NT2/D1 (cell line): Measurements from ENCODE around the gene CD109.

Experiments used
- SUZ12 ChIP-seq: IDR thresholded peaks from 2 replicates; pipeline ENCODE4 v1.6.1; 2011; ENCODE audit not compliant: insufficient read length, insufficient read depth; ENCODE audit errors: extremely low read depth
- YY1 ChIP-seq: IDR thresholded peaks from 2 replicates; pipeline ENCODE4 v1.6.1; 2011; ENCODE audit not compliant: insufficient read length, insufficient read depth
- ZNF274 ChIP-seq: IDR thresholded peaks from 2 replicates; pipeline ENCODE4 v1.6.1; 2011; ENCODE audit warnings: mild to moderate bottlenecking, low read depth, low read length

- TF ChIP-seq ZNF274 (no peak), SUZ12 (no peak), YY1 (no peak)
Observed at GRCh38 chr6:73790574-73790973, 94.6 kb downstream of the CD109 start.
